ENCODE data around the gene LPP. TPM values are rescaled to one million over a fixed set of nuclear protein-coding genes. Genes with fewer than 3 reads are reported as not detected.

The LPP gene
- total and polyA plus RNA-seq, 2 donors (not counting 1 experiment from before 2014, with no cell fraction given): 7.6 to 81.7 TPM

DNA sequence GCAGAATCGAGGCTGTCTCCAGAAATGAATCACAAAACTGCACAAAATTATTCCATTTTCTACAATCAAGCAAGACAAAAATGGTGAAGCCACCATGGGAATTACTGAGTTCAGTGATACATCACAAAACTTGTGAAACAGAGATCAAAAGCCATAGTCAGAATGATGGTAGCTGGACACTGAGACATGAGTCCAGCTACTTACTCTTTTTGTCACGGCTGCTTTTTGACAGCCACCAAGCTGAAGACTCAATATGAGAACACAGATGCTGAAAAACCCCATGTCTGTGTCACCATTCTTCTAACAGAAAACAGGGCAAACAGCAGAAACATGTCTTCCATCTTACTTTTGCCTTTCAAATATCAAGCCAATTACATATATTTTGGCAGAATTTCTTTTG, 237.6 kb downstream of the LPP start:
- intact Hi-C loops (cut with micrococcal nuclease): loop anchor here (2.0 kb wide), 1 partner anchor 647 kb away; the partner anchor contains the start of gene BCL6
- no peak for ATAC-seq (ENCODE audit: low read depth)
- Histone ChIP-seq H4K20me1 (ENCODE audit: control insufficient read depth, insufficient read depth, low read length, poor library complexity, severe bottlenecking) (no peaks in the 10 kb centered on the region), H2AFZ (ENCODE audit: insufficient read depth, low read depth, low read length, poor library complexity, severe bottlenecking) (no peak overlapping the region), H3K4me3 (ENCODE audit: control extremely low read depth in 1 of 5, extremely low read depth in 1 of 5, insufficient read depth in 1 of 5, low read depth in 2 of 5, low read length in 4 of 5) (no peak overlapping the region), H3K4me2 (replicated peaks; ENCODE audit: low read depth, low read length, poor library complexity, severe bottlenecking) (peak overlapping the region; percentile 56), H3K27ac (ENCODE audit: low read length in 2 of 2) (peak overlapping the region; percentile 94 to 96), H3K9me3 (ENCODE audit: control extremely low read depth in 1 of 3, control insufficient read depth in 2 of 3, insufficient read depth in 1 of 3, low read length in 2 of 3) (peaks cover 0 to 4% (median 0%) of the 10 kb centered on the region in 3 donors), H3K9ac (ENCODE audit: low read length) (peak overlapping the region; percentile 34), H3K36me3 (replicated peaks in 1 of 2; ENCODE audit: control extremely low read depth in 1 of 2, control insufficient read depth in 1 of 2, extremely low read depth in 1 of 2, insufficient read depth in 2 of 2, low read length in 1 of 2) (no peaks in the 10 kb centered on the region), H3K27me3 (replicated peaks in 1 of 4; ENCODE audit: control extremely low read depth in 1 of 4, control insufficient read depth in 3 of 4, insufficient read depth in 4 of 4, low read length in 3 of 4) (no peaks in the 10 kb centered on the region), H3K79me2 (ENCODE audit: control insufficient read depth, insufficient read depth, low read length) (peaks cover 8% of the 10 kb centered on the region), H3K4me1 (ENCODE audit: control insufficient read depth in 2 of 2, insufficient read depth in 2 of 2, low read length in 2 of 2) (peaks cover 50 to 61% of the 10 kb centered on the region in 2 donors)
- Mint-ChIP-seq H3K27ac (peak overlapping the region; percentile 99), H3K4me1 (peaks cover 66% of the 10 kb centered on the region), H3K27me3 (no peaks in the 10 kb centered on the region), H3K9me3 (ENCODE audit: insufficient read depth) (no peaks in the 10 kb centered on the region), H3K4me3 (peak overlapping the region; percentile 82)
- ChIA-PET CTCF (interaction anchor here (0.9 to 3.1 kb wide), 2 partner anchors 8 to 652 kb away, joined by 3 to 20 read pairs; no protein-coding TSS in a partner anchor), POLR2A (no interaction called here)
- no peak for DNase-seq
- WGBS (ENCODE audit: insufficient coverage): 100% methylated on average over 1 of the region's 2 CpGs
- TF ChIP-seq EZH2 (IDR thresholded peaks at IDR 0.05; ENCODE audit: borderline replicate concordance, insufficient read depth, low read depth, low read length, poor library complexity, severe bottlenecking): no peak
- no peak for TF ChIP-seq CTCF (IDR thresholded peaks at IDR 0.05)

DNA sequence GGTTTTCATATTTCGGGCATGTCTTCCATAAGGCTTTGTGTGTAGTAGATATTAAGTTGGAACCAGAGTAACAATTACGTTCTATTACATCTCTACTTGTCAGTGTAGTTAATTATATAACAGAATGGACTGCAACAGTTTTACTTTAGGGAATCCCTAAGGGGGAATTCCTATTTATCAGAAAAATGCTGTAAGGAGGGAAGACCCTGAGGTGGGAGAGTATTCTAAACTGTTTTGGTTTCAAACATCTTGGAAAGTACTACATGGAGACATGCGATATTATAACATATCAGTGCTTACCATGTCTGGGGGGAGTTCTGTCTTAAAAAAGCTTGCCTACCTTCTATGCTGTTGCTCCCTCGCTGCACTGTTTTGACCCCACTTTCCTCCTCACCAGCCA, 238.1 kb downstream of the LPP start:
- Mint-ChIP-seq H3K27ac (peak overlapping the region; percentile 99), H3K4me1 (peaks cover 69% of the 10 kb centered on the region), H3K9me3 (ENCODE audit: insufficient read depth) (no peaks in the 10 kb centered on the region), H3K4me3 (no peak overlapping the region), H3K27me3 (no peaks in the 10 kb centered on the region)
- ChIA-PET CTCF (interaction anchor here (0.9 to 3.1 kb wide), 2 partner anchors 7 to 652 kb away, joined by 3 to 20 read pairs; no protein-coding TSS in a partner anchor), POLR2A (no interaction called here)
- no peaks in the 10 kb centered on the region for H3K36me3 ChIP-seq (replicated peaks in 1 of 2; ENCODE audit: control extremely low read depth in 1 of 2, control insufficient read depth in 1 of 2, extremely low read depth in 1 of 2, insufficient read depth in 2 of 2, low read length in 1 of 2)
- peak overlapping the region; percentile 94 to 96 for H3K27ac ChIP-seq (ENCODE audit: low read length in 2 of 2)
- no peak overlapping the region for H3K9ac ChIP-seq (ENCODE audit: low read length)
- no peaks in the 10 kb centered on the region for H3K27me3 ChIP-seq (replicated peaks in 1 of 4; ENCODE audit: control extremely low read depth in 1 of 4, control insufficient read depth in 3 of 4, insufficient read depth in 4 of 4, low read length in 3 of 4)
- no peak for DNase-seq
- peaks cover 0 to 4% (median 0%) of the 10 kb centered on the region in 3 donors for H3K9me3 ChIP-seq (ENCODE audit: control extremely low read depth in 1 of 3, control insufficient read depth in 2 of 3, insufficient read depth in 1 of 3, low read length in 2 of 3)
- TF ChIP-seq EZH2 (IDR thresholded peaks at IDR 0.05; ENCODE audit: borderline replicate concordance, insufficient read depth, low read depth, low read length, poor library complexity, severe bottlenecking): no peak
- no peak for TF ChIP-seq CTCF (IDR thresholded peaks at IDR 0.05)
- H3K4me2 ChIP-seq (replicated peaks; ENCODE audit: low read depth, low read length, poor library complexity, severe bottlenecking): peak overlapping the region; percentile 56
- H3K4me3 ChIP-seq (ENCODE audit: control extremely low read depth in 1 of 5, extremely low read depth in 1 of 5, insufficient read depth in 1 of 5, low read depth in 2 of 5, low read length in 4 of 5): no peak overlapping the region
- ATAC-seq (ENCODE audit: low read depth): no peak
- H3K79me2 ChIP-seq (ENCODE audit: control insufficient read depth, insufficient read depth, low read length): peaks cover 8% of the 10 kb centered on the region
- no CpG with 5 or more reads among the region's 4 CpGs for WGBS (ENCODE audit: insufficient coverage)
- no peak overlapping the region for H2AFZ ChIP-seq (ENCODE audit: insufficient read depth, low read depth, low read length, poor library complexity, severe bottlenecking)
- peaks cover 54 to 63% of the 10 kb centered on the region in 2 donors for H3K4me1 ChIP-seq (ENCODE audit: control insufficient read depth in 2 of 2, insufficient read depth in 2 of 2, low read length in 2 of 2)
- intact Hi-C loops (cut with micrococcal nuclease): no loop called here
- H4K20me1 ChIP-seq (ENCODE audit: control insufficient read depth, insufficient read depth, low read length, poor library complexity, severe bottlenecking): no peaks in the 10 kb centered on the region
